OCI-LY7 (cell line): Measurements from ENCODE around the gene LPAR2. TPM values are rescaled to one million over a fixed set of nuclear protein-coding genes. Genes with fewer than 3 reads are reported as not detected.

Experiments used
- BruUV-seq: library from RNA; stranded (reverse); fragments of 400-500 nt; replicated peaks from 2 replicates; lab custom pipeline; 2021; lab: Mats Ljungman, UMichigan
- CTCF ChIA-PET: fragments of 300-600 bp; sonication (Branson Sonifier 250); formaldehyde crosslinking; loops from one replicate; lab custom pipeline; 2022; ENCODE audit warnings: antibody characterized with exemption; ENCODE audit not compliant: unreplicated experiment; lab: Charles Lee
- POLR2A ChIA-PET: fragments of 300-600 bp; sonication (Branson Sonifier 250); formaldehyde crosslinking; loops from one replicate; lab custom pipeline; 2022; ENCODE audit warnings: antibody characterized with exemption; lab: Charles Lee
- DNase-seq: peaks from one replicate; pipeline ENCODE4 v3.0.0-alpha.2; 2015; ENCODE audit warnings: low spot score
- H2AFZ ChIP-seq: fragments of 200-600 bp; sonication (generic), shearing (Covaris generic); 2 replicates; pipeline ENCODE4 v1.6.1; 2014; ENCODE audit warnings: mild to moderate bottlenecking, antibody characterized with exemption, low read length, moderate library complexity
- H3K27ac ChIP-seq: fragments of 200-600 bp; sonication (generic); 2 replicates; pipeline ENCODE4 v1.5.1; 2014; ENCODE audit warnings: mixed run types, low read depth, mild to moderate bottlenecking, moderate library complexity, low read length, inconsistent platforms; ENCODE audit not compliant: poor library complexity, severe bottlenecking
- H3K36me3 ChIP-seq: fragments of 200-600 bp; sonication (generic); 2 replicates; pipeline ENCODE4 v1.6.1; 2014; ENCODE audit warnings: mild to moderate bottlenecking, antibody characterized with exemption, low read length, moderate library complexity, mixed read lengths; ENCODE audit not compliant: insufficient read depth
- H3K4me1 ChIP-seq: fragments of 200-600 bp; sonication (generic); 2 replicates; pipeline ENCODE4 v1.5.1; 2014; ENCODE audit warnings: mild to moderate bottlenecking, low read length; ENCODE audit not compliant: insufficient read depth, poor library complexity, severe bottlenecking
- H3K4me2 ChIP-seq: fragments of 200-600 bp; sonication (generic); 2 replicates; pipeline ENCODE4 v1.6.1; 2014; ENCODE audit warnings: mild to moderate bottlenecking, low read length
- H3K4me3 ChIP-seq: fragments of 200-600 bp; sonication (generic); 2 replicates; pipeline ENCODE4 v1.5.1; 2014; ENCODE audit warnings: mild to moderate bottlenecking, low read depth, low read length; ENCODE audit not compliant: poor library complexity, severe bottlenecking
- H3K79me2 ChIP-seq: fragments of 200-600 bp; sonication (generic); 2 replicates; pipeline ENCODE4 v1.6.1; 2016; ENCODE audit warnings: low read depth, mild to moderate bottlenecking, low read length, moderate library complexity, mixed read lengths; ENCODE audit not compliant: insufficient read depth
- H3K9me2 ChIP-seq: fragments of 200-600 bp; sonication (generic); 2 replicates; pipeline ENCODE4 v1.6.1; 2016; ENCODE audit warnings: mild to moderate bottlenecking, low read length, mixed read lengths; ENCODE audit not compliant: insufficient read depth
- H3K9me3 ChIP-seq: fragments of 200-600 bp; sonication (generic); 2 replicates; pipeline ENCODE4 v1.6.1; 2014; ENCODE audit warnings: mild to moderate bottlenecking, mixed run types, low read length, mixed read lengths
- H4K20me1 ChIP-seq: fragments of 200-600 bp; sonication (generic); 2 replicates; pipeline ENCODE4 v1.6.1; 2014; ENCODE audit warnings: mild to moderate bottlenecking, antibody characterized with exemption, low read length, moderate library complexity, mixed read lengths; ENCODE audit not compliant: insufficient read depth
- CTCF ChIP-seq: fragments of 200-600 bp; sonication (generic); conservative IDR thresholded peaks from 2 replicates; pipeline ENCODE4 v1.5.1; 2014; ENCODE audit warnings: mild to moderate bottlenecking, antibody characterized with exemption, low read length, moderate library complexity, mixed read lengths
- EZH2phosphoT487 ChIP-seq: fragments of 200-600 bp; sonication (generic); IDR thresholded peaks from 2 replicates; pipeline ENCODE4 v1.6.1; 2018; ENCODE audit warnings: low read depth, borderline replicate concordance, mild to moderate bottlenecking, mixed run types, antibody characterized with exemption, low read length, moderate library complexity, mixed read lengths
- intact Hi-C: fragments of 100-400 bp; cut with micrococcal nuclease; formaldehyde crosslinking; loops from one replicate; pipeline ENCODE4 v1.10.0; 2022; ENCODE audit not compliant: unreplicated experiment
- total RNA-seq, 2 experiments: library from RNA; depleted of rRNA in 1 of 2; stranded (reverse); fragments of >200 nt in 1 of 2; shearing (Covaris generic) in 1 of 2; gene quantifications; 2 replicates each; pipeline ENCODE4 v1.2.3, GENCODE V29; 2014 to 2022

LPAR2 gene
- total RNA-seq, 2 experiments from 2014 or later, result 12.4 to 18.4 TPM

GRCh38 chr19:19619849-19620210 lies 8.2 kb downstream of the LPAR2 start:
- no peaks in the 10 kb centered on the region for H4K20me1 ChIP-seq
- no peak overlapping the region for H3K27ac ChIP-seq
- TF ChIP-seq CTCF (no peak), EZH2phosphoT487 (no peak)
- peaks cover 16% of the 10 kb centered on the region for H3K4me1 ChIP-seq
- no peaks in the 10 kb centered on the region for H3K9me2 ChIP-seq
- no peaks in the 10 kb centered on the region for H3K36me3 ChIP-seq
- no peak overlapping the region for H2AFZ ChIP-seq
- no peaks in the 10 kb centered on the region for H3K79me2 ChIP-seq
- no peak for DNase-seq
- POLR2A ChIA-PET, result interaction anchor here (0.6 kb wide), 2 partner anchors 12 to 1401 kb away, joined by 3 to 5 read pairs; no protein-coding TSS in a partner anchor
- BruUV-seq, result no TSS peak
- no peak overlapping the region for H3K4me3 ChIP-seq
- H3K9me3 ChIP-seq, result no peaks in the 10 kb centered on the region
- H3K4me2 ChIP-seq, result no peak overlapping the region
- intact Hi-C loops, result no loop called here
- CTCF ChIA-PET, result no interaction called here

DNA sequence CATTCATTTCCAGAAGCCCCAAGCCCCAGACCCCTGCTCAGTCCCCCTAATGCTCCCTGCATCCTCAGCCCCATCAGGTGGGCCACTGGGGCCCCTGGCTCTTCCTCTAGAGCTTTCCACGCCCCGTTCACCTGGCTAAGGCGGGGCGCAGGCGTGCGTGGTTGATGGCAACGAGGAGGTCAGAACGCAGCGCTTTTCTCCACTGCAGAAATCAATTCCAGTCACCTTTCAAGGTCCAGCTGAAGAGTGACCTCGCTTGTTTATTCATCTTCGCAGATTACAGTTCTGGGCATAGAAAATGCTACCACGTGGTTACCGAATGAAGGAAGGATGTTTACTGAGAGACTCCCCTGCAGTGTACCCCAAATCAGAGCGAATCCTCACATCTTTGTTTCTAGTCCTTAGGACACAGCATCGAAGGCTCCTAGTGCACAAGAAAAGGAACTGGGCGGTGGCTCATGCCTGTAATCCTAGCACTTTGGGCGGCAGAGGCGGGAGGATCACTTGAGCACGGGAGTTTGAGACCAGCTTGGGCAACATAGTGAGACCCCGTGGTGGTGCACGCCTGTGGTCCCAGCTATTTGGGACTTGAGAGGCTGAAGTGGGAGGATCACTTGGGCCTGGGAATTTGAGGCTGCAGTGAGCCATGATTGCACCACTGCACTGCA lies 8.7 kb downstream of the LPAR2 start:
- DNase-seq, result no peak
- Histone ChIP-seq H3K9me3 (no peaks in the 10 kb centered on the region), H3K36me3 (no peaks in the 10 kb centered on the region), H2AFZ (no peak overlapping the region), H3K4me2 (peak overlapping the region; percentile 84), H3K4me1 (peaks cover 16% of the 10 kb centered on the region), H3K27ac (no peak overlapping the region), H3K9me2 (no peaks in the 10 kb centered on the region), H3K79me2 (no peaks in the 10 kb centered on the region), H3K4me3 (peak overlapping the region; percentile 72), H4K20me1 (no peaks in the 10 kb centered on the region)
- BruUV-seq, result no TSS peak
- TF ChIP-seq EZH2phosphoT487, result no peak
- ChIA-PET CTCF (no interaction called here), POLR2A (interaction anchor here (0.6 kb wide), 1 partner anchor 12 kb away, joined by 3 read pairs; no protein-coding TSS in a partner anchor)
- intact Hi-C loops, result no loop called here

DNA sequence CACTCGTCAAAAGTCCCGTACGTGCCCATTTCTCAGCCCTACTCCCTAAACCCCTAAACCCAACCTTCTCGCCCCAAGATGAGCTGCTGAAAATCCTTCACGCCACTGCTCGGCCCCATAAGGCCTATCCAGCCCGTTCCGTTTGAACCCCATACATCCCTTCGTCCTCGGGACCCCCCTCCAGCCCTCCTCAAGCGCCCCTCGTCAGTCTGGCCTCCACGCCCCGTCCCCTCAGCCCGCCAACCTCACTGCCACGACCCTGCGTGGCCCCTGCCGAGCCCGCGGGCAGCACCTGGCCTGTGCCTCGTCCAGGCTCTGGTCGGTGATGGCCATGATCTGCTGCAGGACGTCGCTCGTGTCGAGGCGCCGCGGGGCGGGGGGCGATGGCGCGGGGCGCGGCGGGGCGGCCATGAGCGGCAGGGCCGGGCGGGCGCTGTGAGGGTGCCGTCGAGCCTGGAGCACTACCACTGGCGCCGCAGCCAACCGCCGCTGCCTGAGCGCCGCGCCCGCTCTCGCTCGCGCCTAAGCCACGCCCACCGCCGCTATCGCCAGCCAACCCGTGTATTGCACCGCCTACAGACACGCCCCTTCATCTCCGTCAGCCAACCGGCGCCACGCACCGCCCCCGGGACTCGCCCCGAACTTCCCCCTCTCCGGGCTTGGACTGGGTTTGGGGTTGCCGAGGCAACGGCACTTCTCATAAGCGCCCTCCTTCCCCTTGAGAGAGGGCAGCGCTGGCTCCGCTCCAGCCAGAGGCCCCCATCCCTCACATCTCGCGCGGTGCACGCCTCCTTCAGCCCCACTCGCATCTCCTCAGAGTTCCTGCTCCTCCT lies 9.6 kb downstream of the LPAR2 start, which contains the start of gene PBX4:
Gene PBX4, minus strand, starts transcription at position 469 of the 833 bp plus-strand sequence. Its CDS starts 58 bp downstream, at position 411.
- Histone ChIP-seq H3K4me2 (peak within 1 kb of the TSS; percentile 94), H3K4me3 (peak within 1 kb of the TSS; percentile 72), H3K9me3 (no peaks in the 10 kb centered on the region), H3K79me2 (no peaks in the 10 kb centered on the region), H2AFZ (peak within 1 kb of the TSS; percentile 90), H3K9me2 (no peaks in the 10 kb centered on the region), H3K27ac (no peak within 1 kb of the TSS), H3K4me1 (peaks cover 16% of the 10 kb centered on the region), H4K20me1 (no peaks in the 10 kb centered on the region), H3K36me3 (no peaks in the 10 kb centered on the region)
- ChIA-PET CTCF (no interaction called here), POLR2A (no interaction called here)
- intact Hi-C loops, result no loop called here
- no TSS peak for BruUV-seq
- peak; percentile 97 for DNase-seq
- TF ChIP-seq CTCF (no peak), EZH2phosphoT487 (no peak)
